UCSD-AML1 (cell line): ENCODE results near the gene TMEM150C.
"Not testable (repeated sequence)": the region's sequence is repeated elsewhere in the genome, so short reads cannot be mapped to it uniquely, and the experiment has no call there.

Experiments
- DNase-seq: peaks from one replicate; lab custom pipeline; 2025; ENCODE audit not compliant: unreplicated experiment; lab: John Stamatoyannopoulos, UW

Gene TMEM150C

GRCh38 chr4:82569727-82570126, 7.9 kb upstream of the TMEM150C start:
- DNase-seq = no peak

- no peak for DNase-seq
These were observed 7.3 kb upstream of the TMEM150C start for GRCh38 chr4:82569076-82569475.

GRCh38 chr4:82567444-82567843, 5.7 kb upstream of the TMEM150C start:
- no peak for DNase-seq

- no peak for DNase-seq
These were observed 721 bp upstream of the TMEM150C start for GRCh38 chr4:82562564-82562854.

GRCh38 chr4:82560853-82561785, 669 bp downstream of the TMEM150C start:
- DNase-seq = no peak

GRCh38 chr4:82559735-82560120, 2.1 kb downstream of the TMEM150C start:
- no peak for DNase-seq

GRCh38 chr4:82559090-82559734, 2.6 kb downstream of the TMEM150C start:
- DNase-seq = not testable (repeated sequence)

- peak; percentile 11 for DNase-seq
These were observed 6.5 kb downstream of the TMEM150C start for GRCh38 chr4:82555276-82555675.

GRCh38 chr4:82553020-82553419, 8.8 kb downstream of the TMEM150C start:
- no peak for DNase-seq

GRCh38 chr4:82551734-82552133, 10.1 kb downstream of the TMEM150C start:
- no peak for DNase-seq

GRCh38 chr4:82547850-82548249, 13.9 kb downstream of the TMEM150C start:
- DNase-seq = not testable (repeated sequence)

GRCh38 chr4:82543131-82543530, 18.7 kb downstream of the TMEM150C start:
- DNase-seq = no peak

- DNase-seq = no peak
These were observed 19.1 kb downstream of the TMEM150C start for GRCh38 chr4:82542642-82543041.

GRCh38 chr4:82529322-82529721, 32.5 kb downstream of the TMEM150C start:
- no peak for DNase-seq

- DNase-seq = no peak
These were observed 32.9 kb downstream of the TMEM150C start for GRCh38 chr4:82528868-82529267.

- no peak for DNase-seq
These were observed 33.7 kb downstream of the TMEM150C start for GRCh38 chr4:82528074-82528473.

GRCh38 chr4:82525307-82525911, 36.4 kb downstream of the TMEM150C start:
- DNase-seq = no peak

GRCh38 chr4:82524570-82525152, 37.1 kb downstream of the TMEM150C start:
- no peak for DNase-seq

GRCh38 chr4:82523179-82523578, 38.6 kb downstream of the TMEM150C start:
- no peak for DNase-seq

- no peak for DNase-seq
These were observed 39.3 kb downstream of the TMEM150C start for GRCh38 chr4:82522472-82522871.

GRCh38 chr4:82521283-82521682, 40.5 kb downstream of the TMEM150C start:
- DNase-seq = no peak

- no peak for DNase-seq
These were observed 42.0 kb downstream of the TMEM150C start for GRCh38 chr4:82519776-82520175.
